ENCODE results near the gene COL4A2. TPM values are rescaled to one million over a fixed set of nuclear protein-coding genes. Genes with fewer than 3 reads are reported as not detected.

COL4A2 gene
- total and polyA plus RNA-seq, 9 donors: 59.5 to 171 (median 136) TPM

DNA sequence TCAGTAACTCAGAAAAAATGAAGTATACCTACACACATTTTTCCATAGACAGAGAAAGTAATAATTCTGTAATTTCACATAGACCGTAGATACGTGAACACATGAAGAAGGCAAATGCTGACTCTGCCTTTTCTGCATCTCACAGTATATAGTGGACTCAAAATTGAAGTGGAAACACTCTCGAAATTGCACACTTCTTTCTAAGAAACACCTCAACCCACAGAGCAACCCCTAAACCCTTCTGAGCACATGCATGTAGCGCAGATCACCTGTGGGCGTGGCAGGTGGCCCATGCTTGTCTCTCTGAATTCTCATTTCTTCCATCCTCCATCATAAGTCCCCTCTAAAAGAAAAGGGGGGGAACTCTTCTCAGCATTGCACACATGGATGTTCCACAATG, 34.9 kb upstream of the COL4A2 start:
- no peaks in the 10 kb centered on the region for H3K27me3 ChIP-seq
- intact Hi-C loops (cut with DNase I): no loop called here
- no peak overlapping the region for H3K27ac ChIP-seq
- TF ChIP-seq POLR2A (IDR thresholded peaks at IDR 0.05) (no peak), EP300 (IDR thresholded peaks at IDR 0.05) (no peak)
- TF ChIP-seq, protein P1, sequence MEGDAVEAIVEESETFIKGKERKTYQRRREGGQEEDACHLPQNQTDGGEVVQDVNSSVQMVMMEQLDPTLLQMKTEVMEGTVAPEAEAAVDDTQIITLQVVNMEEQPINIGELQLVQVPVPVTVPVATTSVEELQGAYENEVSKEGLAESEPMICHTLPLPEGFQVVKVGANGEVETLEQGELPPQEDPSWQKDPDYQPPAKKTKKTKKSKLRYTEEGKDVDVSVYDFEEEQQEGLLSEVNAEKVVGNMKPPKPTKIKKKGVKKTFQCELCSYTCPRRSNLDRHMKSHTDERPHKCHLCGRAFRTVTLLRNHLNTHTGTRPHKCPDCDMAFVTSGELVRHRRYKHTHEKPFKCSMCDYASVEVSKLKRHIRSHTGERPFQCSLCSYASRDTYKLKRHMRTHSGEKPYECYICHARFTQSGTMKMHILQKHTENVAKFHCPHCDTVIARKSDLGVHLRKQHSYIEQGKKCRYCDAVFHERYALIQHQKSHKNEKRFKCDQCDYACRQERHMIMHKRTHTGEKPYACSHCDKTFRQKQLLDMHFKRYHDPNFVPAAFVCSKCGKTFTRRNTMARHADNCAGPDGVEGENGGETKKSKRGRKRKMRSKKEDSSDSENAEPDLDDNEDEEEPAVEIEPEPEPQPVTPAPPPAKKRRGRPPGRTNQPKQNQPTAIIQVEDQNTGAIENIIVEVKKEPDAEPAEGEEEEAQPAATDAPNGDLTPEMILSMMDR (IDR thresholded peaks at IDR 0.05): no peak
- 87 to 97% (median 96%) methylated on average over 5 of the region's 5 CpGs for WGBS, 3 donors
- DNase-seq: no peak
- no peaks in the 10 kb centered on the region for H3K9me3 ChIP-seq
- no peaks in the 10 kb centered on the region for H3K36me3 ChIP-seq
- no peak overlapping the region for H3K4me3 ChIP-seq
- H3K4me1 ChIP-seq (ENCODE audit: insufficient read depth): peaks cover 12% of the 10 kb centered on the region

DNA sequence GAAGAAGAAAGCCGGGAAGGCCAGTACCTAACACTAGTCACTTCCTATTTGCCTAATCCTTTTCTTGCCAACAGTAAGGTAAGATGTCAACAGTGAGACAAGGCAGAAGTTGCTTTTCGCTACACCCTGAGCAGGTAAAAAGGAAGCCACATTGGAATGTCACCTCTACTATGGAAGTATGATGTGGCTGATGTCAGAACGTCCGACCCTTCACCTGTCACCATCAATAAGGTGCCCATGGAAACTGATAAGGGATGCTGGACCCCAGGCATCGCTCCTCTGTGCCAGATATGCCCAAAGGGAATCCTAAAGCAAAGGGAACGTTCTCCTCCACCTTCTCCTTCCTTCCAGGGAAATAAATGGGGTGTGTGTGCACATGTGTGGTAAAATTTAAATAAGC, 34.4 kb upstream of the COL4A2 start:
- Histone ChIP-seq H3K27ac (no peak overlapping the region), H3K9me3 (no peaks in the 10 kb centered on the region), H3K4me1 (ENCODE audit: insufficient read depth) (peaks cover 16% of the 10 kb centered on the region), H3K27me3 (no peaks in the 10 kb centered on the region), H3K36me3 (no peaks in the 10 kb centered on the region), H3K4me3 (no peak overlapping the region)
- WGBS, 3 donors: 92 to 98% (median 94%) methylated on average over 6 of the region's 6 CpGs
- DNase-seq: no peak
- intact Hi-C loops (cut with DNase I): no loop called here
- no peak for TF ChIP-seq POLR2A (IDR thresholded peaks at IDR 0.05)
- TF ChIP-seq, protein P1 (IDR thresholded peaks at IDR 0.05): no peak
- TF ChIP-seq EP300 (IDR thresholded peaks at IDR 0.05): no peak

DNA sequence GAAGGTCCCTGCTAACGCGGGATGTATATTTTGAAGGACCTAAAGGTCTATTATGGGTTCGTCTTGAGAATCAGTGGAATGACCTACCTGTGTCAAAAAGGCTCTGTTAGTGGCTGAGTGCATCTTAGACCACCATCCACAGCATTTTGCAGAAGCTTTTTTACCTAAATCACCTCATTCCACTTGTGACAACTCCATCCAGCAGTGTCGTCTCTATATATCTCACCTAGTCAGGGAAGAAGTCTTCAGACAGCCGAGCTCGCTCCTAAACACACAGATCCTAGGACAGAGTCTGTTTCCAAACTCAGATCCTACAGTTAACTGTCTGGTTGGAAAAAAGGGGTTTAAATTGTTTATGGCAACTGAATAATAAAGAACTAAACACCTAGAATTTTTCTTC, 33.8 kb upstream of the COL4A2 start:
- WGBS, 3 donors: 90 to 96% (median 96%) methylated on average over 6 of the region's 6 CpGs
- Histone ChIP-seq H3K9me3 (no peaks in the 10 kb centered on the region), H3K27me3 (no peaks in the 10 kb centered on the region), H3K4me3 (no peak overlapping the region), H3K36me3 (no peaks in the 10 kb centered on the region), H3K4me1 (ENCODE audit: insufficient read depth) (peaks cover 16% of the 10 kb centered on the region), H3K27ac (no peak overlapping the region)
- TF ChIP-seq, protein P1 (IDR thresholded peaks at IDR 0.05): no peak
- TF ChIP-seq POLR2A (IDR thresholded peaks at IDR 0.05): no peak
- TF ChIP-seq EP300 (IDR thresholded peaks at IDR 0.05): no peak
- DNase-seq: no peak
- intact Hi-C loops (cut with DNase I): no loop called here

DNA sequence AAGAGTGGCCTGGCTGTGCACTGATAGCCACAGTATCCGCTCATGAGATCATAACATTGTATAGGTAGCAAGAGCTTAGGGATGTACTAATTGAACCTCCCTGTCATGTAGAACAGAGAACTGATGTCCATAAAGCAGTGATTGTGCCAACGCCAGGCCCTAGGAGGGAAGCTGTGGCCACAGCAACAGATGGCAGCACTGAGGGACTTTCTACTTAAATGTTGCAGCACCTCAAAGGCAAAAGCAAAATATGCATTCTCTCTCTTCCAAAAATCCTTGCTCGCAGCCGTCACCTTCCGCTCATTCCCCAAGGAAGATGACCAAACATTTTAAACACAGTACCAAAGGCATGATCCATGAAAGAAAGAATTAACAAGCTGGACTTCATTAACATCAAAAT, 32.4 kb upstream of the COL4A2 start:
- no peak overlapping the region for H3K4me3 ChIP-seq
- no peaks in the 10 kb centered on the region for H3K27me3 ChIP-seq
- no peak overlapping the region for H3K27ac ChIP-seq
- intact Hi-C loops (cut with DNase I): no loop called here
- WGBS, 3 donors: 88 to 93% (median 91%) methylated on average over 5 of the region's 5 CpGs
- no peaks in the 10 kb centered on the region for H3K36me3 ChIP-seq
- TF ChIP-seq, protein P1 (IDR thresholded peaks at IDR 0.05): no peak
- TF ChIP-seq EP300 (IDR thresholded peaks at IDR 0.05) (no peak), POLR2A (IDR thresholded peaks at IDR 0.05) (no peak)
- DNase-seq: no peak
- H3K9me3 ChIP-seq: no peaks in the 10 kb centered on the region
- H3K4me1 ChIP-seq (ENCODE audit: insufficient read depth): peaks cover 24% of the 10 kb centered on the region

Measured in ovary (tissue), 9 donors.